Natural killer cell (primary cell): ENCODE data around the gene PHACTR1. TPM values are rescaled to one million over a fixed set of nuclear protein-coding genes. Genes with fewer than 3 reads are reported as not detected.

ENCODE experiments used
- ATAC-seq, 3 donors: fragments of 150-1000 bp in 2 of 3; fragments of 200-7000 bp in 1 of 3; cut with Tn5 transposase; 1 replicate in 1 of 3; 2 replicates in 2 of 3; pipeline ENCODE4 v1.10.0; 2021; ENCODE audit warnings: mild to moderate bottlenecking in 2 of 3, moderate library complexity in 2 of 3
- DNase-seq, 2 donors: peaks; one replicate each; pipeline versions ENCODE4 v3.0.0 to v3.0.0-alpha.2; 2013 to 2021; ENCODE audit warnings: mixed read lengths in 1 of 2
- H3K27ac ChIP-seq: one replicate; pipeline ENCODE4 v1.5.1; 2013; ENCODE audit warnings: mild to moderate bottlenecking, low read length
- H3K27me3 ChIP-seq: one replicate; pipeline ENCODE4 v1.6.1; 2013; ENCODE audit warnings: low read length; ENCODE audit not compliant: control insufficient read depth, insufficient read depth
- H3K36me3 ChIP-seq: one replicate; pipeline ENCODE4 v1.6.1; 2013; ENCODE audit warnings: low read length; ENCODE audit not compliant: control insufficient read depth, insufficient read depth
- H3K4me1 ChIP-seq: one replicate; pipeline ENCODE4 v1.6.1; 2013; ENCODE audit warnings: low read length; ENCODE audit not compliant: control insufficient read depth, insufficient read depth
- H3K4me3 ChIP-seq: one replicate; pipeline ENCODE4 v1.5.1; 2013; ENCODE audit warnings: low read length
- H3K9me3 ChIP-seq: one replicate; pipeline ENCODE4 v1.6.1; 2013; ENCODE audit warnings: low read length; ENCODE audit not compliant: control insufficient read depth, insufficient read depth
- H3K27ac Mint-ChIP-seq, 2 donors: one replicate each; pipeline ENCODE4 v1.8.0; 2022; ENCODE audit warnings: mild to moderate bottlenecking in 2 of 2, mixed read lengths in 2 of 2, moderate library complexity in 1 of 2
- H3K27me3 Mint-ChIP-seq, 2 donors: one replicate each; pipeline ENCODE4 v1.8.0; 2022; ENCODE audit warnings: low read depth in 2 of 2, mixed read lengths in 2 of 2
- H3K36me3 Mint-ChIP-seq: one replicate; pipeline ENCODE4 v1.8.0; 2022; ENCODE audit warnings: mixed read lengths
- H3K4me1 Mint-ChIP-seq, 2 donors: one replicate each; pipeline ENCODE4 v1.8.0; 2022; ENCODE audit warnings: mixed read lengths in 2 of 2
- H3K4me3 Mint-ChIP-seq: one replicate; pipeline ENCODE4 v1.8.0; 2022; ENCODE audit warnings: mild to moderate bottlenecking, moderate library complexity, mixed read lengths
- H3K9me3 Mint-ChIP-seq, 2 donors: one replicate each; pipeline ENCODE4 v1.8.0; 2022; ENCODE audit warnings: mixed read lengths in 2 of 2
- WGBS: methylation state at CpG from one replicate; pipeline ENCODE4 v1.1.7; 2013; ENCODE audit warnings: missing lambda C conversion rate; ENCODE audit not compliant: insufficient coverage; 5-methylcytosine and 5-hydroxymethylcytosine counted together
- intact Hi-C: fragments of 100-400 bp; cut with micrococcal nuclease; formaldehyde crosslinking; loops from one replicate; pipeline ENCODE4 v1.14.2; 2022
- total RNA-seq, 4 donors: library from RNA; stranded (reverse); fragments of 120-200 nt in 1 of 4; gene quantifications; one replicate each; pipeline versions ENCODE4 v1.2.3 to v1.2.4, GENCODE V29; 2013 to 2022
- TF ChIP-seq, protein P1 (sequence below): fragments of 200-600 bp; IDR thresholded peaks from one replicate; pipeline ENCODE4 v1.8.0; 2022; ENCODE audit warnings: antibody characterized with exemption

Gene PHACTR1
- total RNA-seq, 3 donors from 2014 or later (not counting 1 experiment from before 2014, with no cell fraction given) = 5.2 to 19.0 (median 5.4) TPM

GRCh38 chr6:12767016-12767415, 50.4 kb downstream of the PHACTR1 start:
- Histone ChIP-seq H3K4me3 (no peak overlapping the region), H3K4me1 (no peaks in the 10 kb centered on the region), H3K27ac (no peak overlapping the region), H3K9me3 (no peaks in the 10 kb centered on the region), H3K27me3 (no peaks in the 10 kb centered on the region), H3K36me3 (no peaks in the 10 kb centered on the region)
- 93% methylated on average over 3 of the region's 3 CpGs for WGBS
- TF ChIP-seq, protein P1, sequence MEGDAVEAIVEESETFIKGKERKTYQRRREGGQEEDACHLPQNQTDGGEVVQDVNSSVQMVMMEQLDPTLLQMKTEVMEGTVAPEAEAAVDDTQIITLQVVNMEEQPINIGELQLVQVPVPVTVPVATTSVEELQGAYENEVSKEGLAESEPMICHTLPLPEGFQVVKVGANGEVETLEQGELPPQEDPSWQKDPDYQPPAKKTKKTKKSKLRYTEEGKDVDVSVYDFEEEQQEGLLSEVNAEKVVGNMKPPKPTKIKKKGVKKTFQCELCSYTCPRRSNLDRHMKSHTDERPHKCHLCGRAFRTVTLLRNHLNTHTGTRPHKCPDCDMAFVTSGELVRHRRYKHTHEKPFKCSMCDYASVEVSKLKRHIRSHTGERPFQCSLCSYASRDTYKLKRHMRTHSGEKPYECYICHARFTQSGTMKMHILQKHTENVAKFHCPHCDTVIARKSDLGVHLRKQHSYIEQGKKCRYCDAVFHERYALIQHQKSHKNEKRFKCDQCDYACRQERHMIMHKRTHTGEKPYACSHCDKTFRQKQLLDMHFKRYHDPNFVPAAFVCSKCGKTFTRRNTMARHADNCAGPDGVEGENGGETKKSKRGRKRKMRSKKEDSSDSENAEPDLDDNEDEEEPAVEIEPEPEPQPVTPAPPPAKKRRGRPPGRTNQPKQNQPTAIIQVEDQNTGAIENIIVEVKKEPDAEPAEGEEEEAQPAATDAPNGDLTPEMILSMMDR = no peak
- intact Hi-C loops = no loop called here
- no peak overlapping the region for H3K27ac Mint-ChIP-seq
- ATAC-seq (no peak), DNase-seq (no peak)
- H3K27me3 Mint-ChIP-seq = peaks cover 9 to 13% of the 10 kb centered on the region in 2 donors
- H3K36me3 Mint-ChIP-seq = no peaks in the 10 kb centered on the region
- no peaks in the 10 kb centered on the region for H3K9me3 Mint-ChIP-seq
- no peak overlapping the region for H3K4me3 Mint-ChIP-seq
- no peaks in the 10 kb centered on the region for H3K4me1 Mint-ChIP-seq

DNA sequence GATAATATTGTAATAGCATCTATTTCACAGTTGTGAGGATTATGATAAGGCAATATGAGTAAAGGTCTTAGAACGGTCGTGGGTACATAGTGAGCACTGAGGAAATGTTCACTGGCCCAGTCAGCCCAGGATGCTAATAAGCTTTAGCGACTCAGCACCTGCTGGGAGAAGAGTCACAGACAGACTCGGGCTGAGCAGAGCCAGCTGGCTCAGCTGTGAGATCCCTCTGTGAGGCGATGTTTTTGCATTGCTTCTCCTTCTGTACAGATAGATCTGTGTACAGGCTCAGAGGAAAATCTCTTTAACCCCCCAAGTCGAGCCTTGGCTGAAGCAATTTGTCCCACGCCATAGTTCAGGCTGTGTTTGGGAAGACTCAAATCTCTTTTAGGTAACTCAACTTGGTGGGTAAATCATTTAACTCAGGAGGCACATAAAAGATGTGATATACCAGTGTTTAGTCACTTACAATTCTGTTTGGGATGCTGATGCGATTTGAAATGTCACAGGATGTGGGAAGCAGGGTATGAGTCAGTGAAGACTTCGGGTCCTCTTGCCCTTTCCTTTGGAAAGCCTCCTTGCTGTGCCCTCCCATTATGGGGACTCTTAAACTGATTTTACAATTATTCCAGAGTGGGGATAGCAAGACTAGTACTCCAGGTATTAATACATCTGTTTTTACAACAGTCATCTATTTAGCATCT, 53.1 kb downstream of the PHACTR1 start:
- Mint-ChIP-seq H3K4me3 (no peak overlapping the region), H3K4me1 (no peaks in the 10 kb centered on the region), H3K27ac (no peak overlapping the region), H3K36me3 (no peaks in the 10 kb centered on the region), H3K9me3 (no peaks in the 10 kb centered on the region), H3K27me3 (peaks cover 7 to 13% of the 10 kb centered on the region in 2 donors)
- Histone ChIP-seq H3K27ac (no peak overlapping the region), H3K9me3 (no peaks in the 10 kb centered on the region), H3K4me1 (no peaks in the 10 kb centered on the region), H3K4me3 (no peak overlapping the region), H3K27me3 (no peaks in the 10 kb centered on the region), H3K36me3 (no peaks in the 10 kb centered on the region)
- ATAC-seq (no peak), DNase-seq (no peak)
- intact Hi-C loops = no loop called here
- WGBS = 83% methylated on average over 9 of the region's 9 CpGs
- TF ChIP-seq, protein P1 = no peak

DNA sequence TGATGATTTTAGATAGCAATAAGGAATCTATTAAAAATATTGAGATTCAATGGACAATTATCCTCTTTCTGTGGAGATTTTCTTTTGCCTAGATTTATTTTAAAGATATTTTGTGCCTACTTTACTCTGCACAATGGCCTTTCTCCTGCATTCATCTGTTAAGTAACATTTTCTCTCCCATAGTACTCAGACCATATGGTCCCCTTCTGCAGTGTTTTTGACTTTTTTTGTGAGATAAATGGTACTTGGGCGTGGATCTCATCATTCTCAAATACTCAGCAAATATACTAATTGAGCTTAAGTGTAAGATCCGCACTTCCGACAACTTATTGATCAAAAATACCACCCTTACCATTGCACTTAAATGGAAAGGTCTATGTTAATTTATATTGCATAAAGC, 55.8 kb downstream of the PHACTR1 start:
- Mint-ChIP-seq H3K27ac (no peak overlapping the region), H3K4me1 (no peaks in the 10 kb centered on the region), H3K9me3 (no peaks in the 10 kb centered on the region), H3K36me3 (no peaks in the 10 kb centered on the region), H3K4me3 (no peak overlapping the region), H3K27me3 (peaks cover 6 to 13% of the 10 kb centered on the region in 2 donors)
- WGBS = no CpG with 5 or more reads among the region's 3 CpGs
- DNase-seq (no peak), ATAC-seq (no peak)
- TF ChIP-seq, protein P1 = no peak
- H3K4me1 ChIP-seq = no peaks in the 10 kb centered on the region
- H3K27ac ChIP-seq = no peak overlapping the region
- H3K4me3 ChIP-seq = no peak overlapping the region
- no peaks in the 10 kb centered on the region for H3K9me3 ChIP-seq
- H3K27me3 ChIP-seq = no peaks in the 10 kb centered on the region
- no peaks in the 10 kb centered on the region for H3K36me3 ChIP-seq
- intact Hi-C loops = no loop called here

- Histone ChIP-seq H3K4me3 (no peak overlapping the region), H3K4me1 (no peaks in the 10 kb centered on the region), H3K9me3 (no peaks in the 10 kb centered on the region), H3K27me3 (no peaks in the 10 kb centered on the region), H3K27ac (no peak overlapping the region), H3K36me3 (no peaks in the 10 kb centered on the region)
- no peaks in the 10 kb centered on the region for H3K4me1 Mint-ChIP-seq
- H3K4me3 Mint-ChIP-seq = no peak overlapping the region
- no peaks in the 10 kb centered on the region for H3K9me3 Mint-ChIP-seq
- intact Hi-C loops = no loop called here
- WGBS = 89% methylated on average over 3 of the region's 4 CpGs
- ATAC-seq = no peak
- H3K36me3 Mint-ChIP-seq = no peaks in the 10 kb centered on the region
- TF ChIP-seq, protein P1 = no peak
- DNase-seq = no peak
- no peak overlapping the region for H3K27ac Mint-ChIP-seq
- H3K27me3 Mint-ChIP-seq = no peaks in the 10 kb centered on the region
Observed at GRCh38 chr6:12776291-12776690, 59.7 kb downstream of the PHACTR1 start.
